IMR-90 (cell line): ENCODE measurements around the gene AKAP5. TPM values are rescaled to one million over a fixed set of nuclear protein-coding genes. Genes with fewer than 3 reads are reported as not detected.

Experiments
- ATAC-seq: fragments of 200-7000 bp; cut with Tn5 transposase; 2 replicates; pipeline ENCODE4 v1.9.1; 2020; ENCODE audit warnings: low read depth, mild to moderate bottlenecking, moderate library complexity
- BruUV-seq: library from RNA; stranded (reverse); fragments of 400-500 nt; replicated peaks from 2 replicates; lab custom pipeline; 2021; lab: Mats Ljungman, UMichigan
- CTCF ChIA-PET: fragments of 300-600 bp; formaldehyde crosslinking; extraction: SDS; loops from one replicate; lab custom pipeline; 2021; ENCODE audit warnings: antibody characterized with exemption; lab: Yijun Ruan, JAX
- POLR2A ChIA-PET: fragments of 300-600 bp; sonication (Branson Sonifier 250); formaldehyde crosslinking; loops from one replicate; lab custom pipeline; 2022; ENCODE audit warnings: antibody characterized with exemption; ENCODE audit not compliant: unreplicated experiment; lab: Charles Lee
- DNase-seq: peaks from one replicate; pipeline ENCODE4 v3.0.0; 2013
- H2AFZ ChIP-seq: replicated peaks from 2 replicates; pipeline ENCODE3; 2013; ENCODE audit warnings: low read length, mild to moderate bottlenecking; ENCODE audit not compliant: poor library complexity
- H2AK5ac ChIP-seq: 2 replicates; pipeline ENCODE4 v1.6.1; 2013; ENCODE audit warnings: low read depth, low read length, inconsistent platforms
- H2AK9ac ChIP-seq: replicated peaks from 2 replicates; pipeline ENCODE3; 2013; ENCODE audit warnings: mild to moderate bottlenecking, low read depth, low read length, moderate library complexity; ENCODE audit not compliant: poor library complexity
- H2BK120ac ChIP-seq: 2 replicates; pipeline ENCODE4 v1.6.1; 2013; ENCODE audit warnings: low read depth, low read length, inconsistent platforms
- H2BK15ac ChIP-seq: 3 replicates; pipeline ENCODE4 v1.6.1; 2013; ENCODE audit warnings: low read depth, low read length, inconsistent platforms
- H2BK20ac ChIP-seq: 2 replicates; pipeline ENCODE4 v1.6.1; 2013; ENCODE audit warnings: low read depth, mild to moderate bottlenecking, inconsistent platforms, low read length, moderate library complexity
- H2BK5ac ChIP-seq: 2 replicates; pipeline ENCODE4 v1.6.1; 2013; ENCODE audit warnings: mild to moderate bottlenecking, low read depth, low read length, inconsistent platforms; ENCODE audit not compliant: poor library complexity, severe bottlenecking
- H3K14ac ChIP-seq: replicated peaks from 2 replicates; pipeline ENCODE4 v1.6.1; 2013; ENCODE audit warnings: low read depth, low read length, inconsistent platforms
- H3K18ac ChIP-seq: 2 replicates; pipeline ENCODE4 v1.6.1; 2013; ENCODE audit warnings: low read depth, low read length, control low read depth
- H3K23ac ChIP-seq: 2 replicates; pipeline ENCODE4 v1.6.1; 2013; ENCODE audit warnings: low read depth, low read length, inconsistent platforms
- H3K27ac ChIP-seq: 2 replicates; pipeline ENCODE4 v1.5.1; 2013; ENCODE audit warnings: mild to moderate bottlenecking, control low read depth, low read length; ENCODE audit not compliant: insufficient read depth
- H3K27me3 ChIP-seq: 2 replicates; pipeline ENCODE4 v1.6.1; 2013; ENCODE audit warnings: low read length; ENCODE audit not compliant: control insufficient read depth, insufficient read depth
- H3K36me3 ChIP-seq: 2 replicates; pipeline ENCODE4 v1.6.1; 2013; ENCODE audit warnings: low read length, mixed read lengths; ENCODE audit not compliant: control insufficient read depth, insufficient read depth
- H3K4ac ChIP-seq: 2 replicates; pipeline ENCODE4 v1.6.1; 2013; ENCODE audit warnings: low read depth, low read length, inconsistent platforms
- H3K4me1 ChIP-seq: 2 replicates; pipeline ENCODE4 v1.6.1; 2013; ENCODE audit warnings: low read length, mixed read lengths; ENCODE audit not compliant: control insufficient read depth, insufficient read depth
- H3K4me2 ChIP-seq: 2 replicates; pipeline ENCODE4 v1.6.1; 2013; ENCODE audit warnings: low read depth, mild to moderate bottlenecking, control low read depth, low read length, moderate library complexity
- H3K4me3 ChIP-seq: 2 replicates; pipeline ENCODE4 v1.5.1; 2013; ENCODE audit warnings: low read depth, mild to moderate bottlenecking, control low read depth, low read length, moderate library complexity; ENCODE audit not compliant: insufficient read depth
- H3K56ac ChIP-seq: 2 replicates; pipeline ENCODE4 v1.6.1; 2013; ENCODE audit warnings: low read length, inconsistent platforms; ENCODE audit not compliant: insufficient read depth; ENCODE audit errors: extremely low read depth
- H3K79me1 ChIP-seq, 2 experiments: 2 replicates each; pipeline ENCODE4 v1.6.1; 2013; ENCODE audit warnings: low read length in 2 of 2, inconsistent platforms in 1 of 2, low read depth in 1 of 2
- H3K9ac ChIP-seq: 2 replicates; pipeline ENCODE4 v1.6.1; 2013; ENCODE audit warnings: low read depth, low read length, control low read depth
- H3K9me1 ChIP-seq: 2 replicates; pipeline ENCODE4 v1.6.1; 2013; ENCODE audit warnings: low read length, inconsistent platforms; ENCODE audit not compliant: insufficient read depth
- H3K9me3 ChIP-seq: 2 replicates; pipeline ENCODE4 v1.6.1; 2013; ENCODE audit warnings: low read length; ENCODE audit not compliant: control insufficient read depth, insufficient read depth
- H4K20me1 ChIP-seq: 2 replicates; pipeline ENCODE4 v1.6.1; 2013; ENCODE audit warnings: low read length, inconsistent platforms; ENCODE audit not compliant: insufficient read depth
- H4K5ac ChIP-seq: 2 replicates; pipeline ENCODE4 v1.6.1; 2013; ENCODE audit warnings: mild to moderate bottlenecking, low read depth, low read length, control low read depth
- H4K8ac ChIP-seq, 2 experiments: 2 replicates each; pipeline ENCODE4 v1.6.1; 2013; ENCODE audit warnings: low read depth in 2 of 2, low read length in 2 of 2, control low read depth in 1 of 2, inconsistent platforms in 1 of 2
- H4K91ac ChIP-seq: 2 replicates; pipeline ENCODE4 v1.6.1; 2013; ENCODE audit warnings: low read depth, low read length, inconsistent platforms; ENCODE audit not compliant: insufficient read depth
- BHLHE40 ChIP-seq: fragments of 150-350 bp; IDR thresholded peaks from 2 replicates; pipeline ENCODE4 v1.6.1; 2016; ENCODE audit warnings: mild to moderate bottlenecking, low read depth, low read length
- CEBPB ChIP-seq: IDR thresholded peaks from 2 replicates; pipeline ENCODE4 v1.6.1; 2012; ENCODE audit warnings: low read depth, low read length, improper control_type of control experiment
- CHD1 ChIP-seq: IDR thresholded peaks from 2 replicates; pipeline ENCODE4 v1.6.1; 2012; ENCODE audit warnings: low read depth, low read length, improper control_type of control experiment
- FOS ChIP-seq: fragments of 150-350 bp; IDR thresholded peaks from 2 replicates; pipeline ENCODE4 v1.6.1; 2016; ENCODE audit warnings: low read depth, low read length
- MAFK ChIP-seq: IDR thresholded peaks from 2 replicates; pipeline ENCODE4 v1.6.1; 2012; ENCODE audit warnings: low read depth, low read length, improper control_type of control experiment
- MAZ ChIP-seq: IDR thresholded peaks from 2 replicates; pipeline ENCODE4 v1.6.1; 2012; ENCODE audit warnings: low read depth, mild to moderate bottlenecking, low read length, improper control_type of control experiment, moderate library complexity, borderline replicate concordance
- MXI1 ChIP-seq: IDR thresholded peaks from 2 replicates; pipeline ENCODE4 v1.6.1; 2012; ENCODE audit warnings: low read depth, mild to moderate bottlenecking, low read length, moderate library complexity, borderline replicate concordance
- NFE2L2 ChIP-seq: fragments of 150-350 bp; IDR thresholded peaks from 2 replicates; pipeline ENCODE4 v1.6.1; 2016; ENCODE audit warnings: low read depth, mild to moderate bottlenecking, low read length
- POLR2A ChIP-seq: IDR thresholded peaks from 2 replicates; pipeline ENCODE4 v1.6.1; 2012; ENCODE audit warnings: mild to moderate bottlenecking, low read depth, low read length
- RAD21 ChIP-seq: IDR thresholded peaks from 2 replicates; pipeline ENCODE4 v1.6.1; 2012; ENCODE audit warnings: low read length, improper control_type of control experiment
- RCOR1 ChIP-seq: IDR thresholded peaks from 2 replicates; pipeline ENCODE4 v1.6.1; 2012; ENCODE audit warnings: mild to moderate bottlenecking, low read length, improper control_type of control experiment; ENCODE audit not compliant: insufficient replicate concordance
- RFX5 ChIP-seq: IDR thresholded peaks from 2 replicates; pipeline ENCODE4 v1.8.0; 2012; ENCODE audit warnings: low read depth, mild to moderate bottlenecking, low read length, moderate library complexity
- WGBS, 2 experiments: methylation state at CpG; one replicate each; pipeline versions ENCODE4 v1.1.5 to v1.1.7; 2013; ENCODE audit warnings: missing lambda C conversion rate in 2 of 2; ENCODE audit not compliant: insufficient read length in 1 of 2; ENCODE audit errors: extremely low coverage in 2 of 2; 5-methylcytosine and 5-hydroxymethylcytosine counted together
- dilution Hi-C: fragments of 300-500 bp; cut with HindIII; formaldehyde crosslinking; loops from one replicate; pipeline ENCODE4 v1.14.3; 2018; ENCODE audit warnings: low sequenced_read_pairs; ENCODE audit not compliant: unreplicated experiment
- in situ Hi-C: fragments of 300-500 bp; cut with MboI; formaldehyde crosslinking; loops from 3 replicates; pipeline ENCODE4 v1.14.3; 2019; ENCODE audit warnings: low sequenced_read_pairs, inconsistent platforms, mixed read lengths
- intact Hi-C: fragments of 100-400 bp; cut with micrococcal nuclease; formaldehyde crosslinking; loops from 2 replicates; pipeline ENCODE4 v1.10.0; 2022
- polyA plus RNA-seq, 3 experiments: library from polyadenylated mRNA; depleted of rRNA; stranded (reverse); fragments of >200 nt; gene quantifications; 2 replicates each; pipeline ENCODE4 v1.2.3, GENCODE V29; 2012; ENCODE audit warnings: low replicate concordance in 1 of 3
- total RNA-seq: library from RNA; depleted of rRNA; stranded (reverse); fragments of >200 nt; gene quantifications from 2 replicates; pipeline ENCODE4 v1.2.3, GENCODE V29; 2012
- TF ChIP-seq, protein P1 (sequence below): fragments of 150-350 bp; IDR thresholded peaks from 2 replicates; pipeline ENCODE4 v1.6.1; 2017; ENCODE audit warnings: mild to moderate bottlenecking, antibody characterized with exemption, low read length, low read depth
- TF ChIP-seq, protein P2 (sequence below): conservative IDR thresholded peaks from 2 replicates; pipeline ENCODE4 v1.5.1; 2012; ENCODE audit warnings: mild to moderate bottlenecking, low read depth, low read length, improper control_type of control experiment
- TF ChIP-seq, protein P3 (sequence below): fragments of 150-350 bp; IDR thresholded peaks from 2 replicates; pipeline ENCODE4 v1.6.1; 2016; ENCODE audit warnings: low read depth, mild to moderate bottlenecking, low read length, moderate library complexity, borderline replicate concordance

The AKAP5 gene
- total and polyA plus RNA-seq, 2 of the 4 experiments (the other 2 are of a cell fraction) = 0.21 to 0.72 TPM

DNA sequence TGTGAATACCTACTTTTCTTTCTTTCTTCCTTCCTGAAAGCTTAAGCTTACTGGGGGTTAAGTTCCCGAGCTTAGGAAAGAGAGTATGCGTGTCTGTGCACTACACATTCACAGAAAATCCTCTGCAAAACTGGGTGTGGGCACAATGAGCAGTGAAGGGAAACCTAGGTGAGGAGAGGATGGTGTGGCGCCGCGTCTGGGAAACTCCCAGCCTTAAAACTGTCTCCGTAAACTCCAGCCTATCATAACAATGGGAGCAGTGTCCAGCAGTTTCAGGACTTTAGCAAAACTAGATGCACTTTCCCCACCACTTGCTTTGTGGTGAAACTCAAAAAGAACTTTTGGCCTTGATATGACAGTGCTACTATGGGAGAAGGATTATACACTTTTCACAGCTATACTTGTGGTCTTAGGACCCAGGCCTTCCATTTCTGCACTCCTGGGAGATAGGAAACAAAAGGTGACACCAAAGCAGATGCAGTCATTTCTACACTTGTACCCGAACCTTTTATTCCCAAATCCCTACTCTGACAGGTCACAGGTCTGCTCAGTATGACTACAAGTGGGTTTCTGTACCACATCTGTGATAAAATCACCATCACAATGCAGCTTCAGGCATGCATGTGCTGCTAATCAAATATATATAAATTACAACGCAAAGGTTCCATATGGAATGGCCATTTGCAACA lies 10.4 kb downstream of the AKAP5 start:
- ChIA-PET POLR2A (no interaction called here), CTCF (interaction anchor here (0.7 kb wide), 1 partner anchor 9 kb away, joined by 7 read pairs; no protein-coding TSS in a partner anchor)
- no peak overlapping the region for H4K91ac ChIP-seq
- H3K9me1 ChIP-seq = no peaks in the 10 kb centered on the region
- H2BK15ac ChIP-seq = no peak overlapping the region
- H4K5ac ChIP-seq = no peak overlapping the region
- H4K20me1 ChIP-seq = no peaks in the 10 kb centered on the region
- no peak overlapping the region for H2BK120ac ChIP-seq
- 80% methylated on average over 1 of the region's 8 CpGs; no CpG with 5 or more reads in 1 of the 2 experiments for WGBS, 2 experiments
- no peaks in the 10 kb centered on the region for H3K27me3 ChIP-seq
- H2AK5ac ChIP-seq = no peak overlapping the region
- DNase-seq (no peak), ATAC-seq (no peak)
- no peak overlapping the region for H3K56ac ChIP-seq
- BruUV-seq = no TSS peak
- H3K18ac ChIP-seq = no peak overlapping the region
- no peak overlapping the region for H2AFZ ChIP-seq
- no peak overlapping the region for H3K14ac ChIP-seq
- no peak overlapping the region for H3K23ac ChIP-seq
- in situ Hi-C loops (loop anchor here (25.0 kb wide), 1 partner anchor 463 kb away; no protein-coding TSS in a partner anchor), intact Hi-C loops (no loop called here), dilution Hi-C loops (no loop called here)
- H2BK5ac ChIP-seq = no peak overlapping the region
- H2BK20ac ChIP-seq = no peak overlapping the region
- H3K4me1 ChIP-seq = no peaks in the 10 kb centered on the region
- H3K36me3 ChIP-seq = 0 out of 2 replicates have a peak, but pooled peaks cover 1% of the 10 kb centered on the region
- no peak overlapping the region for H3K4me3 ChIP-seq
- no peak overlapping the region for H3K4ac ChIP-seq
- H2AK9ac ChIP-seq = no peak overlapping the region
- no peak overlapping the region for H4K8ac ChIP-seq
- H3K27ac ChIP-seq = no peak overlapping the region
- no peak overlapping the region for H3K9ac ChIP-seq
- H3K4me2 ChIP-seq = no peak overlapping the region
- 0 out of 4 replicates have a peak, but pooled peaks cover 0 to 2% of the 10 kb centered on the region in 2 experiments for H3K79me1 ChIP-seq
- H3K9me3 ChIP-seq = no peaks in the 10 kb centered on the region
- TF ChIP-seq CHD1 = no peak
- TF ChIP-seq, protein P1, sequence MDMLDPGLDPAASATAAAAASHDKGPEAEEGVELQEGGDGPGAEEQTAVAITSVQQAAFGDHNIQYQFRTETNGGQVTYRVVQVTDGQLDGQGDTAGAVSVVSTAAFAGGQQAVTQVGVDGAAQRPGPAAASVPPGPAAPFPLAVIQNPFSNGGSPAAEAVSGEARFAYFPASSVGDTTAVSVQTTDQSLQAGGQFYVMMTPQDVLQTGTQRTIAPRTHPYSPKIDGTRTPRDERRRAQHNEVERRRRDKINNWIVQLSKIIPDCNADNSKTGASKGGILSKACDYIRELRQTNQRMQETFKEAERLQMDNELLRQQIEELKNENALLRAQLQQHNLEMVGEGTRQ = no peak
- TF ChIP-seq POLR2A = no peak
- no peak for TF ChIP-seq NFE2L2
- no peak for TF ChIP-seq BHLHE40
- TF ChIP-seq MAFK = no peak
- TF ChIP-seq, protein P2, sequence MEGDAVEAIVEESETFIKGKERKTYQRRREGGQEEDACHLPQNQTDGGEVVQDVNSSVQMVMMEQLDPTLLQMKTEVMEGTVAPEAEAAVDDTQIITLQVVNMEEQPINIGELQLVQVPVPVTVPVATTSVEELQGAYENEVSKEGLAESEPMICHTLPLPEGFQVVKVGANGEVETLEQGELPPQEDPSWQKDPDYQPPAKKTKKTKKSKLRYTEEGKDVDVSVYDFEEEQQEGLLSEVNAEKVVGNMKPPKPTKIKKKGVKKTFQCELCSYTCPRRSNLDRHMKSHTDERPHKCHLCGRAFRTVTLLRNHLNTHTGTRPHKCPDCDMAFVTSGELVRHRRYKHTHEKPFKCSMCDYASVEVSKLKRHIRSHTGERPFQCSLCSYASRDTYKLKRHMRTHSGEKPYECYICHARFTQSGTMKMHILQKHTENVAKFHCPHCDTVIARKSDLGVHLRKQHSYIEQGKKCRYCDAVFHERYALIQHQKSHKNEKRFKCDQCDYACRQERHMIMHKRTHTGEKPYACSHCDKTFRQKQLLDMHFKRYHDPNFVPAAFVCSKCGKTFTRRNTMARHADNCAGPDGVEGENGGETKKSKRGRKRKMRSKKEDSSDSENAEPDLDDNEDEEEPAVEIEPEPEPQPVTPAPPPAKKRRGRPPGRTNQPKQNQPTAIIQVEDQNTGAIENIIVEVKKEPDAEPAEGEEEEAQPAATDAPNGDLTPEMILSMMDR = no peak
- no peak for TF ChIP-seq FOS
- TF ChIP-seq, protein P3, sequence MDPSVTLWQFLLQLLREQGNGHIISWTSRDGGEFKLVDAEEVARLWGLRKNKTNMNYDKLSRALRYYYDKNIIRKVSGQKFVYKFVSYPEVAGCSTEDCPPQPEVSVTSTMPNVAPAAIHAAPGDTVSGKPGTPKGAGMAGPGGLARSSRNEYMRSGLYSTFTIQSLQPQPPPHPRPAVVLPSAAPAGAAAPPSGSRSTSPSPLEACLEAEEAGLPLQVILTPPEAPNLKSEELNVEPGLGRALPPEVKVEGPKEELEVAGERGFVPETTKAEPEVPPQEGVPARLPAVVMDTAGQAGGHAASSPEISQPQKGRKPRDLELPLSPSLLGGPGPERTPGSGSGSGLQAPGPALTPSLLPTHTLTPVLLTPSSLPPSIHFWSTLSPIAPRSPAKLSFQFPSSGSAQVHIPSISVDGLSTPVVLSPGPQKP = no peak
- TF ChIP-seq RCOR1 = no peak
- TF ChIP-seq RFX5 = no peak
- no peak for TF ChIP-seq RAD21
- TF ChIP-seq CEBPB = no peak
- TF ChIP-seq MXI1 = no peak
- TF ChIP-seq MAZ = no peak
